COR-L47 (cell line): ENCODE measurements around the gene VPS37C.
"Not testable (repeated sequence)": the region's sequence is repeated elsewhere in the genome, so short reads cannot be mapped to it uniquely, and the experiment has no call there.

ENCODE experiments used
- DNase-seq: peaks from one replicate; lab custom pipeline; 2025; lab: John Stamatoyannopoulos, UW

Gene VPS37C

DNA sequence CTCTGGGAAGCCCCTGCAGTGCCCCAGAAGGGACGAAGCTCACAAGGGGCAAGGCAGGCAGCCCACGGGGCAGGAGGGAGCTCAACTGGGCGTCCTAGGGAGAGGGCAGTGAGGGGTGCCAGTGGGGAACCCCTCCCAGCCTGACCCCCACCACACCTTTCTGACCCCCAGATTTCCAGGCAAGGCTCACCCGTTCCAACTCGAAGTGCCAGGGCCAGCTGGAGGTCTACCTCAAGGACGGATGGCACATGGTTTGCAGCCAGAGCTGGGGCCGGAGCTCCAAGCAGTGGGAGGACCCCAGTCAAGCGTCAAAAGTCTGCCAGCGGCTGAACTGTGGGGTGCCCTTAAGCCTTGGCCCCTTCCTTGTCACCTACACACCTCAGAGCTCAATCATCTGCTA, 43.2 kb downstream of the VPS37C start:
- no peak for DNase-seq

- no peak for DNase-seq
Observed at GRCh38 chr11:61117168-61117520, 44.1 kb downstream of the VPS37C start.

- DNase-seq = no peak
Observed at GRCh38 chr11:61116426-61117167, 44.6 kb downstream of the VPS37C start.

GRCh38 chr11:61115498-61116224, 45.6 kb downstream of the VPS37C start:
- no peak for DNase-seq

GRCh38 chr11:61114913-61115312, 46.3 kb downstream of the VPS37C start:
- no peak for DNase-seq

DNA sequence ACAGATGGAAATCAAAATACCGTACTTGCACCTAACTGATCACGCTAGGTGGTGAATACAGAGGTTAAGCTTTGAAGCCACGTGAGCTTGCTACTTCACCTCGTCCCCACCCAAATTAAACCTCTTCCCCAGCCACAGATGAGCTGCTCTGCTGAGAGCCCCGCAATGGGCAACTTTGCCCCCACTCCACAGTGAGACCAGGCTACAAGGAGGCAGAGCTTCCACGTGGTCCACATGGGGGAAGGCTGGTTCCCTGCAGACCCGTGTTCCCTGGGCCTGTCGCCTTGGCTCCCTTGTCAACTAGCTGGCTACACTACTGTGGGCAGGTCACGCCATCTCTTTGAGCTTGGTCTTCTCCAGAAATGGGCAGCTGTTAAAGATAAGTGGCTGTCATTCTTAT, 48.0 kb downstream of the VPS37C start:
- DNase-seq = no peak

- DNase-seq = no peak
Observed at GRCh38 chr11:61112575-61112974, 48.7 kb downstream of the VPS37C start.

GRCh38 chr11:61111786-61112517, 49.3 kb downstream of the VPS37C start:
- DNase-seq = no peak

- DNase-seq = no peak
Observed at GRCh38 chr11:61111050-61111435, 50.2 kb downstream of the VPS37C start.

DNA sequence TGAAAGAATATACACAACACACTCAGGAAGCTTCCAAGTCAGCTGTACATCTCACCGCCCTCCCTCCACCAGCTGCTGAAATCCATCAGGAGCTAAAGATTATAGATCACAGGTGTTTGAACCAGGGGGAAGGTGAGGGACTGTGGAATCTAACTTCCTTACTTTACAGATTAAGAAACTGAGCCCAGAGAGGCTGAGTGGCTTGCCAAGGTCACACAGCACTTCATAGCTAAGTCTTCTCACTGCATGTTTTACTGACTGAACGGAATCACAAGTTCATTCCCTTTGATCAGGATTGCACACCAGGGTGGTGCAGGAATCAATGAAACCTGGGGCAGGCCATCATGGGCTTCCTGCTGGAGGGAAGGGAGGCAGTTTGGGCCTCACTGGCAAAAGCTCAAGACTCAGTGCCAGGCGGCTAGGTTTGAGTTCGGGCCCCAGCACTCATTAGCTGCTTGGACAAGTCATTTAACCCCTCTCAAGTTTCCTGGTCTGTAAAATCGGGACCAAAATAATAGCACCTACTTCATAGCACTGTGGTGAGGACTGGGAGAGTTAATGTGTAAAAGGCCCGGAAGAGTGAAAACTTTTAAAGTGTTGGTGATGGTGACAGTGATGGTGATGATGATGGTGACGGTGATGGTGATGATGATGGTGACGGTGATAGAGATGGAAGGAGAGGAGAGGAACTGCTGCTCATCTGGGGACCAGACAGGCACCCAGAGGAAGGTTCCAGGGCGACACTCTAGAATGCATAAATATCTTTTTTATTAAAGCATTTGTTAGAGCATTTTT, 50.8 kb downstream of the VPS37C start:
- no peak for DNase-seq

GRCh38 chr11:61109671-61110070, 51.6 kb downstream of the VPS37C start:
- DNase-seq = no peak

DNA sequence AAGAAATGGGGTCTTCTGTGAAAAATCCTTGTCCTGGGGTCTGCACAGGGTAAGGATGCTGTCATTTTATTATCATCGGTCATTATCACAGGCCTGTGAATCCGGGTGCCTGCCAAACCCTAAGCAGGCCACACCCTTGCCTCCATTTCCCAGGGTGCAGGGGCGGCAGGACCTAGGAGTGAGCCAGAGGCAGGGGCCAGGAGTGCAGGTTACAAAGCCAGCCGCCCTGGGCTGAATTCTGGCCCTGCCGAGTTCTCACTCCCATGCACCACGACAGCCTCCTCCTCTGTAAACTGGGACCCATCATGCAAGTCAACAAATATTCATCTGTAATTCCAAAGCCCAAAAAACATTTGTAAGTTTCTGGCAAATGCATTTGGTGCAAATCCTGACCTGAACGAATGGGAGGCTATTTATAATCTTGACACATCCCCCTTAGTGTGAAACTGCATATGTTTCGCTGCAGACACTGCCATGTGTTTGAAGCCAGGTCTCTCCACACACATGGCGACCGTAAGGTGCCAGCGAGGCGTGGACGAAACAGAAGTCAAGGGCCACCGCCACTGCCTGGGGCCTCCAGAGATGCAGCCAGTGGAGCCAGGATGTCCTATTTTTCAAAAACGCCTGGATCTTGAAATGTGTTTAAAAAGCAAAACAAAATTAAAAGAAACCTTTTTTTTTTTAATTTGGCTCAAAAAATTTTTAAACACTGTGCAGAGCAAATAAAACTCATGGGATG, 52.2 kb downstream of the VPS37C start:
- DNase-seq = no peak

DNA sequence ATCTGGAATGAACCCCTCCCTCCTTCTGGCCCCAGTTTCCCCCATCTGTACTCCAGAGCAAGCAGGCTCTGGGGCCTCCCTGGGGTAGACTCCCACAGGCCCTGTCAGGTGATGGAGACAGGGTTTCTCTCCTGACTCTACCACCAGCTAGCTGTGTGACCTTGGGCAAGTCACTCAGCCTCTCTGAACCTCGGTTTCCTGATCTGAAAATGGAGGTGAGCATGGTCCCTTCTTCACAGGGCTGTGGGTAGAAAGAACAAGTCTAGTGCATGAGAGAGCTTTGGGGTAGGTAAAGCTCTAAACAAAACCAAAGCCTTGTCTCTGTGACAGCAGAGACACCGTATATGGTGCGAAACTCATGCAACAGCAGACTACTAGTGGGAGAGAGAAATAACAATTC, 53.3 kb downstream of the VPS37C start:
- no peak for DNase-seq

- DNase-seq = no peak
Observed at GRCh38 chr11:61106894-61107470, 54.2 kb downstream of the VPS37C start.

DNA sequence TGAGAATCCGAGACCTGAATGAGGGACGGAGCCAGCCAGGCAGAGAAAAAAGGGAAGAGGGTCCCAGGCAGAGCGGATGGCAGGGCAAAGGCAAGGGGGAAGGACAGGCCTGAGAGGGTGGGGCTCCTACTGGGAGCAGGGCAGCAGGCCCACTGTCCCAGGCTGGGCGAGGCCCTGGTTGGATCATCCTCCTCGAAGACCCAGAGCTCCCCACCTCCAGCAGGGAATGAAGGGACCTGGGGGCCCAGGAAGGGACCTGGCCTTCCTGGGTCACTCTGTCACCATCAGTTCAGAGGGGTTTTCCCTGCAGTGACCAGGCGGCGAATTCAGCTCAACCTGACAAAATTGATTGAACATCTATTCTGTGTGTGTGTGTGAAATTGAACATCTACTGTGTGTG, 54.9 kb downstream of the VPS37C start:
- DNase-seq = no peak

DNA sequence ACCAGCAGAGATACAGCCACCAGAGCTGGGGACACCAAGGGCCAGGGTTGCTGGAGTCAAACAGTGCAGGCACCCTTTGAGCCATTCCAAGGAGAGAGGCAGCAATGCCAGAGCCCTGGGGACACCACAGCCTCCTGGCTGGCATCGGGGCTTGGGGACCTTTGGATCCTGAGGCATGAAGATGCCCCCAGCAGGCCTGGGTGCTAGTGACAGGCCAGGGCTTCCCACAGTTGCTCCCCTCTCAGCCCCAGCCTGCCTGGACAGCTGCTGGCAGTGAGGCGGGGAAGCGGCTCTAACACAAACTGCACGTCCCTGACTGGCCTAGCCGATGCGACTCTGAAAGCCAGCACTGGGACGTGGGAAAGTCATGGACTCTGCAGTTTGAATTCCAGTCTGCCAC, 56.3 kb downstream of the VPS37C start:
- DNase-seq = no peak

DNA sequence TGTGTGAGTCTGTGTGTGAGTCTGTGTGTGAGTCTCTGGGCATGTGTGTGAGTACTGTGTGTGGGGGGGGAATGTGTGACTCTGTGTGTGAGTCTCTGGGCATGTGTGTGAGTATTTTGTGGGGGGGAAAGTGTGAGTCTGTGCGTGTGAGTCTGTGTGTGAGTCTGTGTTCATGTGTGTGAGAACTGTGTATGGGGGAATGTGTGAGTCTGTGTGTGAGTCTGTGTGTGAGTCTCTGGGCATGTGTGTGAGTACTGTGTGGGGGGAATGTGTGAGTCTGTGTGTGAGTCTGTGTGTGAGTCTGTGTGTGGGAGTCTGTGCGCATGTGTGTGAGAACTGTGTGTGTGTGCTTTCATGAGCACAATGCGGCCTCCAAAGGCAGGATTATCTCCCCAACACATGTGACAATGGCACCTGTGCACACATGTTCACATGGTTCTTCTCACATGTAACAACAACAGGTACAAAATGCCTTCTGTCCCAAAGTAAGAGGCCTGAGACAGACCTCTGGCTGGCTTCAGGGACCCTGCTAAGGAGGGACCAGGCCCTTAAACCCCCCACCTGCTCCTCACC, 57.3 kb downstream of the VPS37C start:
- DNase-seq = no peak

DNA sequence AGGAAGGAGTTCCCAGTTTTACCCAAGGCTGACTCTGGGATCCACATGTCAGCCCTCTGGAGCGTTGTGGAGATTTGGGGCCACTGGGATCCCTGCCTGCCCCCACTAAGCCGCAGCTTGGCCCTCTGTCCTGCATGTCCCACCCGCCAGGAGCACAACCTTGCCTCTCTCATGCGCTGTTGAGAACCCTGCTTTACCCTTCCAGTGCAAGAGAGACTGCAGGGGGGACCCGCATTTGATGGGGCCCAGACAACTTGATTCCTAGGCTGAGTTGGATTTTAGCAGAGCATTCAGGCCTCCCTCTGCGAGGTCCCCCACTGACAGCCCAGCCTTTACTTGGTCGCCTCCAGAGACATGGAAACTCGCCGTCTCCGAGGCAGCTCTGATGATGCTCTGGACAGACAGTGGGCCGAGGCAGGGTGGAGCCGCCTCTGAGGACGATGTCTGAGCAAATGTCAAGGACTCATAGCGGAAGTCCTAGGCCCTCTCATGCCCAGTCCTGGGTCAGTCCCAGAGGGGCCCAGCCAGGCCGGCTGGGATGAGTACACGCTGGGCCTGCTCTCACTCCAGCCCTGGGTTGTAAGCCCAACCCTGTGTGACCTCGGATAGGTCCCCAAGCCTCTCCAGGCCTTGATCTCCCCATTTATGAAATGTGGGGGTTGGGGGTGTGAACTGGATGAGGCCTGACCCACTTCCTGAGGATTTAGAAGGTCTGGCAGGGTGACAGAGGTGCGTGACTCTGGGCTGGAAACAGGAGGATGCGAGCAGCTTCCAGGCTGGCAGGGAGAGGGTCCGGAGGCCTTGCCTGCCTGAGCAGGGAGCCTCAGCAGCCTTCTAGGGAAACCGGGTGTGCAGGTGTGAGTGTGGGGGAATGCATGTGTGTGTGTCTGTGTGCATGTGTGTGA, 58.3 kb downstream of the VPS37C start:
- DNase-seq = no peak

DNA sequence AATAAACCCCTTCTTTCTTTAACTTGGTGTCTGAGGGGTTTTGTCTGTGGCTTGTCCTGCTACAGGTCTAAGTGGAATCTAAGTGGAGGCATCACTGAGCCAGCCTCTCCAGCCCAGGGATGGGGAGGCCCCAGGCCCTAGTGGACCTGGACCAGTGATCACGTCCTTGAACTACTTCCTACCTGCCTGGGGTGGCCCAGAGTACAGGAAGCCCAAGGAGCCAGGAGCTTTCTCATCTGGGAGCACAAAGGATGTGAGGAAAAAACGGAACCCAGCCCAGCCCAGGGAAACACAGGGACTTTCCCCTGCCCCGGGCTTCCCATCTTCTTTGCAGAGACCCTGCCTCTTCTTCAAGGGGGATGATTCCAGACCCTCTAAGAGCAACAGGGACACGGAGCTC, 62.4 kb downstream of the VPS37C start:
- DNase-seq = no peak

- not testable (repeated sequence) for DNase-seq
Observed at GRCh38 chr11:61098261-61098660, 63.0 kb downstream of the VPS37C start.
